ENCODE results near the gene CCNB1. TPM values are rescaled to one million over a fixed set of nuclear protein-coding genes. Genes with fewer than 3 reads are reported as not detected.

Gene CCNB1
- total RNA-seq: 40.9 and 359 TPM in 2 replicates

DNA sequence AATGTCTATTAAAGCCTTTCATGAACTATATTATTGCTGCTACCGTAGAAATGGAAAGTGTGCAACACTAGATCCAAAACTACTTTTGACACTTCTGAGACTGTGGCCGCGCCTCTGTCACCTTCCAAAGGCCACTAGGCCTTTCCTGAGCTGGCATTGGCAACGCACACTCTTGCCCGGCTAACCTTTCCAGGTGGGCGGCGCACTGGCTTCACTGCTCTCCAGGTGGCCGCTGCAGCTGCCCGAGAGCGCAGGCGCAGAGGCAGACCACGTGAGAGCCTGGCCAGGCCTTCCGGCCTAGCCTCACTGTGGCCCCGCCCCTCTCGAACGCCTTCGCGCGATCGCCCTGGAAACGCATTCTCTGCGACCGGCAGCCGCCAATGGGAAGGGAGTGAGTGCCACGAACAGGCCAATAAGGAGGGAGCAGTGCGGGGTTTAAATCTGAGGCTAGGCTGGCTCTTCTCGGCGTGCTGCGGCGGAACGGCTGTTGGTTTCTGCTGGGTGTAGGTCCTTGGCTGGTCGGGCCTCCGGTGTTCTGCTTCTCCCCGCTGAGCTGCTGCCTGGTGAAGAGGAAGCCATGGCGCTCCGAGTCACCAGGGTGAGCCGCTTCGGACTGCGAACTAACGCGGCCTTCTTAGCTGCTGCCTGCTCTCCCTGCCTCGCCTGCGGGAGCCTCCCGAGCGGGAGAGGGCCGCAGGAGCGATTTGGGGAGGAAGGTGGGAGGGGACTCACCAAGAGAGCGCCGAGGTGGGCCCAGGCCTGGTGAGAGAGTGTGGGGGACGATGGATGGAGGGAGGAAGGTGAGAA is at the start of gene CCNB1:
Gene CCNB1, plus strand, starts transcription at position 465 of the 807 bp plus-strand sequence. Its CDS starts 113 bp downstream, at position 578.

DNA sequence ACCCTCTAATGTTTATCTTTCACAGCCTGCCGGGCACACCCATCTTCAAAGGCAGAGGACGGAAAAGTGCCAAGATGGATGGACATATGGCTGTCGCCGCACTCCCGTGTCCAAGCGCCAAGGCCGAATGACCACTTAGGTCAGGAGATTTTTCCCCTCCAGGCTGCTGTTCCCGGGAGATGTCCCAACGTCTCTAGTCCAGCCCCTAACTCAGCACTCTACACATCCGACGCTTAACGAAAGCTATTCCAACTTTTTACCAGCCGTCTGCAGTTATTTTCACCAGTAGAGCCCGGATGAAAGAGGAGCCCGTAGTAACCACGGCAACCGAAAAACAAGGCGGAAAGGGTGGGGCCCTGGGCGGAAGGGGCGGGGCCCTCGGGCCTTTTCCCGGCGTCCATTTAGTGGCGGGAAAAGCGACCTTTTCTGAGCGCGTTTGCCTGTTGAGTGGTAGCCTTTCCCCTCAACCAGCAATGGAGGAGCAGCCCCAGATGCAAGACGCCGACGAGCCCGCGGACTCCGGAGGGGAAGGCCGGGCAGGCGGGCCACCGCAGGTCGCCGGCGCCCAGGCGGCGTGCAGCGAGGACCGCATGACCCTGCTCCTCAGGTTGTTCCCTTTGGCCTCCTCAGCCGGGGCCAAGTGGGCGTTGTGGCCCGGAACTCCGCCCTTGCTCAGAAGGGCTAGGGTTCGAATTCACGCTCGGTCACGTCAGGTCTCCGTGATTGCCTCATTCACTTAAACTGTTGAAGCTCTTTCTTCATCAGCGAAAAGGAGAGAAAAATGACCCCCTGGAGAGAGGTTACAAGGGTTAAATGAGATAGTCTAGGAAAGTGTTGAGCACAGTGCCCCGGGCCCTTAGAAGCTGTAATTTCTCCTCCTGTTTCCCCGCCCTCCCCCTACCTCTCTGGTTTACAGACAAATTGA is 22.5 kb downstream of the CCNB1 start, which contains the start of gene CENPH:
Gene CENPH, plus strand, starts transcription at position 422 of the 925 bp plus-strand sequence. Its CDS starts 52 bp downstream, at position 474.

Other genes starting within 250 kb of the CCNB1 start
- 68.8 and 89.3 TPM in 2 replicates for gene SLC30A5, start 73.1 kb upstream of the CCNB1 start, total RNA-seq
- 3.9 and 18.2 TPM in 2 replicates for gene CENPH, start 22.4 kb downstream of the CCNB1 start, total RNA-seq
- gene CDK7, start 67.7 kb downstream of the CCNB1 start, total RNA-seq: 74.1 and 75.7 TPM in 2 replicates
- gene CCDC125, start 165.7 kb downstream of the CCNB1 start, total RNA-seq: 2.3 and 4.2 TPM in 2 replicates
- gene AK6, start 202.4 kb downstream of the CCNB1 start, total RNA-seq: 26.2 and 34.7 TPM in 2 replicates
- gene TAF9, start 202.4 kb downstream of the CCNB1 start, total RNA-seq: 48.5 and 73.6 TPM in 2 replicates
- 14.0 and 26.5 TPM in 2 replicates for gene RAD17, start 202.7 kb downstream of the CCNB1 start, total RNA-seq
- 0.38 and 0.56 TPM in 2 replicates for gene MARVELD2, start 248.0 kb downstream of the CCNB1 start, total RNA-seq